ENCODE data around the gene CERS4.

GRCh38 chr19:8233370-8233769 is 24.2 kb downstream of the CERS4 start:
- TF ChIP-seq CTCF (IDR thresholded peaks at IDR 0.05 in 4 of 5, conservative IDR thresholded peaks at IDR 0.05 in 1 of 5) (no peak), POLR2A (IDR thresholded peaks at IDR 0.05) (no peak)

Data from gastrocnemius medialis (tissue), 4 donors.